HG03520 (cell line): ENCODE data around the gene RNF7.
"Not testable (repeated sequence)": the region's sequence is repeated elsewhere in the genome, so short reads cannot be mapped to it uniquely, and the experiment has no call there.

ENCODE experiments used
- ATAC-seq: cut with Tn5 transposase; IDR thresholded peaks from one replicate; pipeline ENCODE4 v1.9.1; 2021; ENCODE audit warnings: mild to moderate bottlenecking, moderate library complexity; ENCODE audit not compliant: unreplicated experiment

Gene RNF7

DNA sequence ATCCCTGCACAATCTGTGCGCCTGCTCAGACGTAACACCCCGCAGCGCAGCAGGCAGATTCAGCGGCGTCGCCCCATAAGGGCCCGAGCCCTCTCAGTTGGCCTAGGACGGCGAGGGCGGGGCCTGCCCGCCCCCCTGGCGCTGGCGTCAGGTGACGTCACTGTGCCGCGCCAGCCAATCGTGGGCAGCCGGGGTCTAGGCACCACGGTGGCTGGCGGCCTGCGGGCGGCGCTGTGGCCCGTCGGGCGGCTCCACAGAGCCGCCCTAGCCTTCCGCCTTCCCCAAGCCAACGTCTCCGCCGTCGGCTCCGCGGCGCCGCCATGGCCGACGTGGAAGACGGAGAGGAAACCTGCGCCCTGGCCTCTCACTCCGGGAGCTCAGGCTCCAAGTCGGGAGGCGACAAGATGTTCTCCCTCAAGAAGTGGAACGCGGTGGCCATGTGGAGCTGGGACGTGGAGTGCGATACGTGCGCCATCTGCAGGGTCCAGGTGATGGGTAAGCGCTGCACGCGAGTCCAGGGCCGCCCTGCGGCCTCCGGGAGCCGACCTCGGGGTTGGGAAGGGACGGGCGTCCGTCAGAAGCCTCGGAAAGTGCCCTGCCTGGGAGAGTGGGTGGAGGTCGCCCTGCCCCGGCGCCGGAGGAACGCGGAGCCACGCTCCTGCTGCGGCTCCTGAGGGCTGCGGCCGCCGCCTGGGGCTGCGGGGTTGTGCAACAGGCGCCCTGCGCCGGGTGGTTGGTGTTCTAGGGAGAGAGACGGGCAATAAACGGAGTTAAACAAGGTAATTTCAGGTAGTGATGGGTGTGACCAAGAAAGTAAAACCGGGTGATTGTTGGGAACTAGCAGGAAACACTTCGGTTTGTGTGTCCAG is at the start of gene RNF7:
TSS of gene RNF7 (plus strand) at position 277 of the 869 bp plus-strand sequence. CDS start at position 321, 44 bp downstream.
- peak; percentile 93 for ATAC-seq

DNA sequence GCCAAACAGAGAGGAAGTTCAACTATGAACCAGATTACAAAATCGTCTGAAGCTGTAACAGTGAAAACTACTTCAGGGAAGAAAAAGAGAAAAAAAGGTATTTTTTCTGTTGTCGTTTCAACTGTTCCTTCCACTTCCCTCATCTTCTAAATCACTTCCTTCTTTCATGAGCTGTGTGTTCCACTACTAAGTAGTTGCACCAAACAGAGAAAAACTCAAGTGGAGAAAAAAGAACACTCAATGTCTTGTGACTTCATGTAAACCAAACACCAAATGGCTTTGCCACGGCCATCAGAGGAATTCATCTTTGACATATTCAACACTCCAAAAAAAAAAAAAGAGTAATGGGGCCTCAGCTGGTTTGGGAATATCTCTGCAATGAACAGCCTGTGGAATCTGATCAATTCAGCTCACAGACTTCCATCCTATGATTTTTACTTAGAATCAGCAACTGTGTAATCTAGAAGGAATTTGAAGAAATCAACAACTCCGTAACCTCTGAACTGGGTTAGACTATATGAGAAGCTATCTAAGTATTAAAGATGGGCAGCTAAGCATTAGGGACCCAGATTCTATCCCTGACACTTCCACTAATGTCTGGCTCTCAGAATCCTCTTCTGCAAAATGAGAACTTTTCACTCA is 47.5 kb upstream of the RNF7 start:
- ATAC-seq = no peak

DNA sequence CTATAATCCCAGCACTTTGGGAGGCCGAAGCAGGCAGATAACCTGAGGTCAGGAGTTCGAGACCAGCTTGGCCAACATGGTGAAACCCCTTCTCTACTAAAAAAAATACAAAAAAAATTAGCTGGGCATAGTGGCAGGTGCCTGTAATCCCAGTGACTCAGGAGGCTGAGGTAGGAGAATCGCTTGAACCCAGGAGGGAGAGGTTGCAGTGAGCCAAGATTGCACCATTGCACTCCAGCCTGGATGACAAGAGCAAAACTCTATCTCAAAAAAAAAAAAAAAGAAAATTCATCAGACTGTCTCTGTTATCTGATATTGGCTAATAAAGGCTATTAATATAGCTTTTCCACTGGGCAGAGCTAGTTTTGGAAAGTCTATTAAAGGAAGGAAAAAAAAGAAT is 46.6 kb upstream of the RNF7 start:
- not testable (repeated sequence) for ATAC-seq

DNA sequence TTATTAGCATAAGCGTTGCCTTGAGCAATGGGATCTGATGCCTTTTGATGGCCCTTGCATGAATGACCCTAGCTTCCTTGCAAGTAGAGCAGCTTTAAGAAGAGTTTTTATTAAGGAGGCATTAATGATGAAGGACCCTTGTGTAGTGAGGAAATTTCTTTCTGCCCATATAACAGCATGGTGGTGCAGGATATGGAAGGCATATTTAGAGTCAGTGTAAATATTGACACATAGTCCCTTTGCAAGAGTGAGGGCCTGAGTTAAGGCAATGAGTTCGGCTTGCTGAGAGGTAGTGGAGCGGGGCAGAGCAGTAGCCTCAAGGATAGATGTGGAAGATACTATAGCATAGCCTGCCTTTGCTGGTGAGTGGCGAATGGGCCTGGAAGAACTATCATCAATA is 45.1 kb upstream of the RNF7 start:
- ATAC-seq = not testable (repeated sequence)

DNA sequence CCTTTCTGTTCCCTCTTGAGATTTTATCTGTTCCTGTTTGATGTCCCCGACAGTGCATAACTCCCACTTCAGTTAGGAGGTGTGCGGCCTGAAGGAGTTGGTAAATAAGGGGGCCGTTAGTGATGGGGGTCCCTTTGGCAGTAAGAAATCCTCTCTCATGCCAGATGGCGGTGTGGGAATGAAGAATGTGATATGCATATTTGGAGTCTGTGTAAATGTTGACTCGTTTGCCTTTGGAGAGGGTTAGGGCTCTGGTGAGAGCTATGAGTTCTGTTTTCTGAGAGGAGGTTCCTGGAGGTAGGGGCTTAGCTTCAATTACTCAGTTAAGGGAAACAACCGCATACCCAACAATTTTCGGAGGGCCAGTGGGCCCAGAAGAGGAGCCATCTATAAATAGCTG is 38.8 kb upstream of the RNF7 start:
- no peak for ATAC-seq

DNA sequence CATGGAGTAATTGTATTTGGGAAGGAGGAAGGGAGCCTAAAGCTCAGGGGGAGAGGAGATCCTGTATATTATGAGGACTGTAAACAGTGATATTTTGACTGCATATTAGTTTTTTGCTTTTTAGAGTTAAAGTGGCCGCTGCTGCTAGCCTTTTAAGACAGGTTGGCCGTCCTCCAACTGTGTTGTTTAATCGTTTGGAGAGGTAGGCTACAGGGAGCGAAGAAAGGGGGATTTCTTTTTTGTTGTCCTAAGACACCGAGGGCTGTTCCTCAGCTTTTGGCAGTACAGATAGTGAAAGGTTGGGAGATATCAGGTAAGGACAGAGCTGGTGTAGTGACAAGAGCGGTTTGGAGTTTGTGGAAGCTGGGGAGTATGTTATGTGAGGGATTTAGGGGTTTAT is 38.2 kb upstream of the RNF7 start:
- no peak for ATAC-seq

DNA sequence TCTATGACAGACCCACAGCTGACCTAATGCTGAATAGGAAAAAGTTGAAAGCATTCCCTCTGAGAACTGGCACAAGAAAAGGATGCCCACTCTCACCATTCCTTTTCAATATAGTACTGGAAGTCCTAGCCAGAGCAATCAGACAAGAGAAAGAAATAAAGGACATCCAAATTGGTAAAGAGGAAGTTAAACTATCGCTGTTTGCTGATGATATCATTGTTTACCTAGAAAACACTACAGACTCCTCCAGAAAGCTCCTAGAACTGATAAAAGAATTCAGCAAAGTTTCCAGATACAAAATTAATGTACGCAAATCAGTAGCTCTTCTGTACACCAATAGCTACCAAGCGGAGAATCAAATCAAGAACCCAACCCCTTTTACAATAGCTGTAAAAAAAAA is 34.7 kb upstream of the RNF7 start:
- not testable (repeated sequence) for ATAC-seq

DNA sequence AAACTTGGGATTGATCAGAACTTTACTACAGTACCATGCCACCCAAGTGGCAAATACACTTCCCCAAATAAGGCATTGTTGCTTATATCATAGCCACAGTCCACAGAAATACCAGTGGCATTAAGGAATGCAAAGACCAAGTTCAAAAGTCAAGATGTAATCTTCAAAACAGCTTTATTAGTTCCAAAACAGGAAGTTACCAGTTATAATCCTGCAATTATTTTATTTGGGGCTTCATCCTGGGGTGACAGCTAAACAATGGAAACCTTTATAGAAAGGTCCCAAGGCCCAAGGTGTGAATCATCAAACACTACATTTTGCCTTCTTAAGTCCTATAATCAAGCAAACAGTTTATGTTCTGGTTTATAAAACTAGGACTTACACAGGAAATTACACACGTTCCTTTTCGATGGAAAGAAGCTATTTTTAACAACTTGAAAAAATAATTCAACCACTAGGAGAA is 30.3 kb upstream of the RNF7 start:
- no peak for ATAC-seq

DNA sequence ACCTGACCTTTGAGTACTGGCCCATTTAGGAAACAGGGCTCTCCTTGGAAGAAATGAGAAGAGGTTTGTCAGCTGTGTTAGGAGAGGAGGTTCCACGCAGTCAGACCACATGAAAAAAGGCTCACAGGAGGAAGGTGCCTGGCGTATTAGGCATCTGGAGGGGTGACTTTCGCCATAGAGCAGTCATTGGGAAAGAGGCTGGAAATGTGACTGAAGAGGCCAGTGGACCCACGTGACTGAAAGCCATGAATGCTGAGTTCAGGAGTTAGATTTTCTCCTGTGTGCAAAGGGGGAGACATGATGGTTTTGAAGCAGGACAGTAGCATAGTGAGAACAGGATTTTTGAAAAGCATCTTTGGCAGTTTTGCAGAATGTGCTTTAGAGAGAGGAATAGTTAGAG is 29.7 kb upstream of the RNF7 start:
- ATAC-seq = no peak

DNA sequence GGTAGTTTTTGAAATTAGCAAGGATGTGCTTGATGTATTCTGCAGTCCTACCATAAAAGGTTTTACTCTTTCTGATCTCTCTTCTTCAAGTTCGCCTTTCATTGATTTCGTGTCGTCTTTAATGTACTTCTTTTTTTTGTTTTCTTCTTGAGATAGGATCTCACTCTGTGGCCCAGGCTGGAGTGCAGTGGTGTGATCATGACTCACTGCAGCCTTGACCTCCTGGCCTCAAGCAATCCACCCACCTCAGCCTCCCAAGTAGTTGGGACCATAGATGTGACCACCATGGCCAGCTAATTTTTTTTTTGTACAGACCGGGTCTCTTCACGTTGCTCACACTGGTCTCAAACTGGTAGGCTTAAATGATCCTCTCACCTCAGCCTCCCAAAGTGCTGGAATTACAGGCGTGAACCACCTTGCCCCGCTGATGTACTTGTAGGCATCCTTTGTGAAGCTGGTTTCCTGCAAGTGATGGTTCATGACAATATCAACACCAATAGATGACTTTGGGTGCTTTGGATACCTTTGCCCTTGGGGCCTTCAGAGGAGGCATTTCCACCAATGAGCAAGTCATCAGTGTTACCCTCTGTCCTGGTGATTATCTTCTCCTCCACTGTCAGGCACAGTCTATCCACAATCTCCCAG is 28.9 kb upstream of the RNF7 start:
- ATAC-seq = no peak

DNA sequence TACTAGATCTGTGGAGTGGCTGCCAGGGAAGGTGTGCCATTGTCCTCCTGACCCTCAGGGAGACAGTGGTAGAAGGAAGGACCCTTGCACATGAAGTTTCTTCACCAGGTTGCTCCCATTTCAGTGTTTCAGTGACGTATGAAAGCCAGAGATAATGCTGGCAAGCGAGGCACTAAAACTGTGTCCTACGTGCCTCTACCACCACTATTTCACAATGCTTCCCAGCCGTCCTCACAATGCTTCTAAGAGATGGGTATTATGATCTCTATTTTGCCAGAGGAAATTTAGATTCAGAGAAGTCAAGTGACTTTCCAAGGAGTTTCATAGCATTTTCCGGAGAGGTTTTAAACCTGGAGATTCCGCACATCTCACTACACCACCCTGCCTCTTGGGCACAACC is 28.0 kb upstream of the RNF7 start:
- ATAC-seq = no peak

DNA sequence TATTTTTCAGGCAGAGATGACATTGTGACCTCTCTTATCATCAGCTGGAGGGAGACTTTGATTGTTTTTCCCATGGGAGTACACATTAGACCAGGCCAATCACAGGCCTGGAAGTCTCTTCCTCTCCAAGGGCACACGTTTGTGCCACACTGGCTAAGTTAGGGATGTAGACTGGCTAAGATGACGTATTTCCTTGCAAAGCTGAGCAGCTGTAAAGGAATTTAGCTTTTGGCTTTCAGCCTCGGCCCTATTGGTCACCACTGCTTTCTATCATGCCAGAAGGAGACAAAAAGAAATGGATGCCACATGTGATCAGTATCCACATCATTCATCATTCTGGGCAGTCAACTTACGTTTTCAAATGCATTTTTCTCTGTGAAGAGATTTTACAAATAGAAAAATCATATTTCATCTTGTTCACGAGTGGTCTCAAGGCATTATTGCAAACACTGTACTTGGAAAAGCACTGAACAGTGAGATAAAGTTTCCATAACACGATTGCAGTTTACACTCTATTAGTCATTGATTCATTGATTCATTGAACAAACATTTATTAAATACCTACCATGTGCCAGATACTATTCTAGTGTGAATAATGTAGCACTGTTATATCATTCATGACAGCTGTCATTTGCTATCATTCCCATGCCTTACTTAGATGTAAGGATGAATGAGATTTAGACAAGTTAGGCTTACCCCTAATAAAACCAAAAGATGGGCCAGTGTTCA is 27.0 kb upstream of the RNF7 start:
- ATAC-seq = no peak

DNA sequence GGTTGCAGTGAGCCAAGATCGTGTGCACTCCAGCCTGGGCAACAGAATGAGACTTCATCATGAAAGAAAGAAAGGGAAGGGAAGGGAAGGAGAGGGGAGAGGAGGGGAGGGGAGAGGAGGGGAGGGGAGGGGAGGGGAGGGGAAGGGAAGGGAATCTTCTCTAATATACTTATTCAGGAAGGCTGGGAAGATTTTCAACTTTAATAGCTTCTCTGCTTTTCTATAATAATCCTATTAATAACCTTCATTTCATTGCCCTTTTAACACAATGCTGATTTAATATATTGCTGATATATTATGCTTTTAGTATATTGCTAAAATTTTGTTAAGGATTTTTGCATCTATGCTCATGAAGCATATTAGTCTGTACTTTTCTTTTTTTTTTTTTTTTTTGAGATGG is 23.4 kb upstream of the RNF7 start:
- ATAC-seq = no peak

DNA sequence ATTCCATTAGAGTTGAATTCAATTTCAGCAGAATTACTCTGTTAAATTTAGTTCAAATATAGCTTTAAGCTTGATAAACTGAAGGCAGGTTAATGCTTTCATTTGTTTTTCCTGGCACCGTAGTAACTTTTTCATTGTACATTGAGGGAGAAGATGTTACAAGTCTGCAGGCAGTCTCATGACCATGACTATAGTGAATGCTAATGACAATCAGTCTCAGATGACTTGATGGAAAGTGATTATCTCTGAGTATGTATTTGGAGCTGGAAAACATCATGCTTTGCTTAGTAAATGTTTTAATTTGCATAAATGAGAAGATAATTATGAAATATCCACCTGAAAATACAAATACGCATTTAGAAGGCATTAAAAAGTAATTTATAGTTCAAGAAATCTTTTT is 16.0 kb upstream of the RNF7 start:
- ATAC-seq = no peak

DNA sequence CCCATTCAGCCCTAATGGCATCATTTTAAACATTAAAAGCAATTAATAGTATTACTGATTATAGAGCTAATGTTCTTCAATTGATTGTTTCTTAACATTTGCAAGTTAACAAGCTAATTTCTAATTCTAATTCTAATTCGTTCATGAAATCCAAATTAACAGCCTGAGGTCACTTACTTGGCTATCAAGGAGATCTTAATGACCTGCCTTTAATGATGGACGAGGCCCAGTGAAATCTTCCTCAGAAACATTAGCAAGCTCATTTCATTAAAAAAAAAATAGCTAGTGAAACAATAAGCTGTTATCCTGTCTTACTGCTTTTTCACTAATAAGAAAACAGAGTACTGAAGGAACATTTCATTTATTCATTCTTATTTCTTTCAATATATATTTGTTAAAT is 15.4 kb upstream of the RNF7 start:
- no peak for ATAC-seq

DNA sequence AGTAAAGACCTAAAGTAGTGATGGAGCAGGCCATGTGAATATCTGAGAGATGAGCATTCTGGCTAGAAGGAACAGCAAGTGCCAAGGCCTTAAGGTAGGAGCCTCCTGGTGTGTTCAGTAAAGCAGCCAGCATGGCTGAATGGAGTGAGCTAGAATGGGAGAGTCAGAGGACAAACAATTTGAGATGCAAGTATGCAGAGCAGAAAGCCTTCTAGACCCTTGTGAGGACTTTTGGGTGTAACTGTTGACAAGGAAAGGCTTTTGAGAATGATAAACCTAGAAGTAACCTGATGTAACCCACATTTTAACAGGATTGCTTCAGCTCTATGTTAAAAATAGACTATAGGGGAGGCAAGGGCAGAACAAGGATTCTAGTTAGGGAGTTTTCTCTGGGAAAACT is 14.8 kb upstream of the RNF7 start:
- ATAC-seq = no peak

DNA sequence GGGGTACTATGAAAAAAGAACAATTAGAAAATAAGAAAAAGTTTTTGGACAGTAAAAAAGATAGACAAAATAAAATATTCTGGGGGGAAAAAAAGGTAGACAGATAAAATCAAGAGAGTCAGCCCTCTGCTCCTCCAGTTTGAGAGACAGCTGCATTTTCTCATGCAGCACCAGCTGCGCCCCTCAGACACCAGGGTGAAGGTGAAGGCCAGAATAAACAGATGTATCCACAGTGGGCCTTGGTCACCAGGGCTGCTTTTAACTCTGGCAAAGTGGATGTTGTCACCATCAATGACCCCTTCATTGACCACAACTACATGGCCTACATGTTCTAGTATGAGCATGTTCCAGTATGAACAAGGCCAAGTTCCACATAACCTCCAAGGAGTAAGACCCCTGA is 13.9 kb upstream of the RNF7 start:
- no peak for ATAC-seq

DNA sequence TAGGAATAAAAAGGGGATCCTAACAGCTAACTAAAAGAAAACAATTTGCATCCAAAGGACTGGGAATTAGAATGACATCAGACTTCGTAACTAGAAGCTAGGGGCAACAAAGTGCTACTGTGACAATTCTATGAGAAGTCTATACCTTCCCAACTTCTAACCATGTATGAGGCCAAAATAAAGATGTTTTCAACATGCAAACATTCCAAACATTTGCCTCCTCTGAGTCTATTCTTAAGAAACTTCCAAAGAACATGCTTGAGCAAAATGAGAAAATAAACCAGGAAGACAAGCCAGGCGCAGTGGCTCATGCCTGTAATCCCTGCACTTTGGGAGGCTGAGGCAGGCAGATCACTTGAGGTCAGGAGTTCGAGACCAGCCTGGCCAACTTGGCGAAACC is 13.1 kb upstream of the RNF7 start:
- no peak for ATAC-seq

DNA sequence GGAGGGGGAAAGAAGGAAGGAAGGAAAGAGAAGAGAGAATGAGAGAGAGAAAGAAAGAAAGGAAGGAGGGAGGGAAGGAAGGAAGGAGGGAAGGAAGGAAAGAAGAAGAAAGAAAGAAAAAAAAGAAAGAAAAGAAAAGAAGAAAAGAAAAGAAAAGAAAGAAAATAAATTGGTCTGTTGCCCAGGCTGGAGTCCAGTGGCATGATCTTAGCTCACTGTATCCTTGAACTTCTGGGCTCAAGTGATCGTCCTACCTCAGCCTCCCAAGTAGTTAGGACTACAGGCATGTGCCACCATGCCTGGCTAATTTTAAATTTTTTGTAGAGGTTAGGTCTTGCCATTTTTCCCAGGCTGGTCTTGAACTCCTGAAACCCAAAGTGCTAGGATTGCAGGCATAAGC is 11.6 kb upstream of the RNF7 start:
- ATAC-seq = no peak

DNA sequence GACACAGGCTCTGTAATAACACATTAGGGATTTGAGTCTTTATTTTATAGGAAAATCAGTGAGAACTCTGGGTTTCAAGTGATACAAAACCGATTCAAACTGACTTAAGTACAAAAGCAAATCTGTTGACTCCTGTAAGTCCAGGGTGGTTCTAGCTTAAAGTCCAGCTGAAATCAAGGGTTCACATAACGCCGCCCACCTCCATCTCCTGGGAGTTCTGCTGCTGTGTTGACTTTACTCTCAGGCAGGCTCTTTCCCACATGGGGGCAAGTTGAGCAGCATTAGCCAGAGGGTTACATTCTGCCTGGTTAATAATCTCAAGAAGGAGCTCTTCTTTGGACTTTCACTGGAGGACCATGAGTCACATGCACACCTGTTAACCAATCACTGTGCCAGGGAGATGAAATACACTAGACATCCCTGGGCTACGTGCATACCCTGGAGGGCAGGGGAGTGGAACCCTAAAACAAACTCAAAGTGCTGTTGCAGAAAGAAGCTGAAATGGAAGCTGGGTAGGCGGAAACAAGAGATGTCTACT is 9.7 kb upstream of the RNF7 start:
- ATAC-seq = no peak

DNA sequence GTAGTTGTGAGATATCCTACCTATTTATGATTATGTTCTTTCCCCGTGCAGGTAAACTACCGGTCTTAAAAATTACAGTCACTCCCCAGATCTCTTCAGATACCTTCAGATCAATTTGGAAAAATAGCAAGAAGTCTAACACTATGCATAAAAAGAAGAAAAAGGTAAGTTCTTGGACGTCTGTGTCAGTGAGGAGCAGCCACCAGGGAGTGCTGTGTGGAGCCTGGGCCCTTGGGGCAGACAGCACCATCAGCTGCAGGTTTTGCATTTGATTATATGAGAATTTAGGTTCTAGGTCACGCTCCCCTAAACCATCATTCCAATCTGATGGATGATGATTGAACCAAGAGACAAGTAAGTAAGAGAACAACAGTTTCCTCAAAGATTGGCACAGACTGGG is 8.9 kb upstream of the RNF7 start:
- no peak for ATAC-seq
